ENCODE results near the gene CERS6.

CERS6 gene

DNA sequence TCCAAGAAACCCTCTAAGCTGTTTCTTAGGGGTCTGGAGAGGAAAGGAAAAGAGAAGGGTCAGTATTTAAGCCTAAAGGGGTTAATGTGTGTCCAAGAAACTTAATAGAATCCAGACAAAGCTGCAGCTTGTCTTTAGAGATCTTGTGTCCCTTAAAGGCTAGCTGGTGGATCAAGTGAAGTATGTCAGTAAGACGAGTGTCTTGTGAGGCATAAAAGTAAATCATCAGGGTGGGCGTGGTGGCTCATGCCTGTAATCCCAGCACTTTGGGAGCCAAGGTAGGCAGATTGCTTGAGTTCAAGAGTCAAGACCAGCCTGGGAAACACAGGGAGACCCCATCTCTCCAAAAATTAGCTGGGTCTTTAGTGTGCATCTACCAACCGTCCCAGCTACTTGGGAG, 47.8 kb downstream of the CERS6 start:
- no peak for DNase-seq

DNA sequence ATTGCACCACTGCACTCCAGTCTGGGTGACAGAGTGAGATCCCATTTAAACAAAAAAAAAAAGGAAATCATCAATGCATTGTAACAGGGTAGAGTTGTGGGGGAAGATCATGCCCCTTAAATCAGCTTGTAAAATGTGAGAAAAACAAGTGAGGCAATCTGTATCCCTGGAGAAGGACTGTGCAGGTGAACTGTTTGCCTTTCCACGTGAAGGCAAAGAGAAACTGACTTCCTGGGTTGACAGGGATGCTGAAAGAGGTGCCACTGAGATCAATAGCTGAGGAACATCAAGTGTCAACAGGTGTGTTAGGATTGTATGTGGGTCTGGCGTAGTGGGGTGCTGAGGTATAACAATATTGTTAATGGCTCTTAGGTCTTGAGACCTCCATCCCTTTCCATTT, 48.3 kb downstream of the CERS6 start:
- no peak for DNase-seq

DNA sequence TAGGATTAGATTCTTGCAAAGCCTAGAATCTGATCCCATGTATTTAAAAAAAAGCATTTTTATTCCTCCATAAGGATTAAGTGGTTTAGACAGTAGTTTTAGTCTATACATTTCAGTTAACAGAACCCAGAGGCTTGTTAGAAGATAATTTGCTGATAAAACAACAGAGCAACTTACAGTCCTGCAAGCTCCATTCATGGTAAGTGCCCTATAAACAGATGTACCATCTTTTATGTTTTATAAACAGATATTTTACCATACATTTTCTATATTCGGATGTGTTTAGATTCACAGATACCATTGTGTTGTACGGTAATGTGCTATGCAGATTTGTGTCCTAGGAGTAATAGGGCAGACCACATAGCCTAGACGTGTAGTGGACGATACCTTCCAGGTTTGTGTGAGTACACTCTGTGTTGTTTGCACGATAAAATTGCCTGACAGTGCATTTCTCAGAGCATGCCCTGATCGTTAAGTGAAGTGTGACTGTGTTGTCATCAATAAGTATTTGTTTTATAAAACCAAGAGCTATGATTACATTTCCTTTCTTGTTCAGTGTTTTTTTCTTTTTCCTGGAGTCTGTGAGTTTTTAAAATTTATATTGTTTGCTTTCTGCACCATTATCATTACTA, 54.2 kb downstream of the CERS6 start:
- no peak for DNase-seq

DNA sequence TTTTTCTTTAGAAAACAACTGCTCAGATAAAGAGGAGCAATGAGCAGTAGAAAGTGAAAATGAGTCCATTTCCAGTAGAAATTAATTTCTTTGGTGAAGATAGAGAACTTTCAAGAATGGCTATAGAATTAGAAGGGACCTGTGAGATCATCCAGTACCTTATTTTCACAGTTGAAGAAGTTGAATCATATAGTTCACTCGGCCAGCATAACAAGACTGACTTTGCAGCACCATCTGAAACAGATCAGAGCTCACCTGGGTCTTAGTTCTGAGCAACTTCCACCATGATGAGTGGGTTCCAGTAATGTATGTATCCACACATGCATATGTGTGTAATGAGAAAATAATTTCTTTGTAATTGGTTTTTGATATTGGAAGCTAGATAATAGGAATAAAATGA, 58.6 kb downstream of the CERS6 start:
- DNase-seq = no peak

DNA sequence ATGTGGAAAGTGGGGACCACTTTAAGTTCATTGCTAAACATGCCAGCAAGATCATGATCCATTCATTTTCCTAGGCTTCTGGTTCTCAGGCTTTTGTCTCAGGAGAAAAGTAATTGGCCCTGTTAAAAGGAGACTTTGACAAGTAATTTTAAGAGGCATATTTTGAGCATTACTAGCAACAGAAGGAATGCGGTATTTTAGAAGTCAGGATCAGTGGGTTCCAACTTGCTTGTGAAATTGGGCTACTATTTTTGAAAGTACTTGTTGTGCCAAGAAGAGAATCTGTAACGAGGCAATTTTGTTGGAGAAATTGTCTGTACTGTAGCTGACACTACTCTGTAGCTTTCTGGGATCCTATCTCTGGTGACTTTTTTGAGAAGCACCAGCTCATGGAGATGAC, 59.4 kb downstream of the CERS6 start:
- DNase-seq = no peak

DNA sequence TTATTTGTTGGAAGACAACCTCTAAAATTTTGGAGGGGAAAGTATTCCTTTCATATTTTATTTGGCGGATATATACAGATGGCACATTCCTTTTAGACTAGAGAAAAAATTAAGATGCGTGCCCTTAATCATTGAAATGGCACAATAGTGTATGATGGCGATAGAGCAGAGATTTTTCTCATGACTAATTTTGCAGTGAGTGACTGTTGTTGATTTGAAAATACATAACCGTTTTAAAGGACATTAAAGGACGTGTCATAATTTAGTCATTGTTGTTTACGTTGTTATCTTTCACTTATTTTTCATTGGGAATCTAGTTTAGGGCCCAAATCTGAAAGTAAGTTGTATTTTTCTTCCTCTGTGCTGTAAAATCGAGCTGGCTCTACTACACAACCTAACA, 61.7 kb downstream of the CERS6 start:
- DNase-seq = no peak

DNA sequence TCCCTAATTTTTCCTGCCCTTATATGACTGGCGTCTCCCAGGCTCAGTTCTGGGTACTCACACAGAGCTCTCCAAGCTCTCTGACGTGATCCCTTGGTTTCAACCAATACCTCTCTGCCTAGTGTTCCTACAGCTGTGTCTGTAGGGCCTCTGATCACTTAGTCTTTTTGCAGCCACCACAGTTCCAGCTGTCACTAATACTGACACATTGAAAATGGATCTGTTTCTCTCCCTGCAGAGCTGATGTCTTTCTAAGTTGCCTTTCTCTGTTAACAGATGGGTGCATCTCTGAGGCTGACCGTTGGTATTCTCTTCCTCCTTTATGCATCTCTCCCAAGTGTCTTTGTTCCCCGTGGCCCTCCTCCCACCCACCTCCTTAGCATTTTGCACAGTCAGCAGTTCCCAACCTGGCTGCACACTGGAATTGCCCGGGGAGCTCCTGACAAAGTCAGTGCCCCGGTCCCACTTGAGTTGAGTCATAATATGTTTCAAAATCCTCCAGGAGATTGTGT, 62.5 kb downstream of the CERS6 start:
- no peak for DNase-seq

DNA sequence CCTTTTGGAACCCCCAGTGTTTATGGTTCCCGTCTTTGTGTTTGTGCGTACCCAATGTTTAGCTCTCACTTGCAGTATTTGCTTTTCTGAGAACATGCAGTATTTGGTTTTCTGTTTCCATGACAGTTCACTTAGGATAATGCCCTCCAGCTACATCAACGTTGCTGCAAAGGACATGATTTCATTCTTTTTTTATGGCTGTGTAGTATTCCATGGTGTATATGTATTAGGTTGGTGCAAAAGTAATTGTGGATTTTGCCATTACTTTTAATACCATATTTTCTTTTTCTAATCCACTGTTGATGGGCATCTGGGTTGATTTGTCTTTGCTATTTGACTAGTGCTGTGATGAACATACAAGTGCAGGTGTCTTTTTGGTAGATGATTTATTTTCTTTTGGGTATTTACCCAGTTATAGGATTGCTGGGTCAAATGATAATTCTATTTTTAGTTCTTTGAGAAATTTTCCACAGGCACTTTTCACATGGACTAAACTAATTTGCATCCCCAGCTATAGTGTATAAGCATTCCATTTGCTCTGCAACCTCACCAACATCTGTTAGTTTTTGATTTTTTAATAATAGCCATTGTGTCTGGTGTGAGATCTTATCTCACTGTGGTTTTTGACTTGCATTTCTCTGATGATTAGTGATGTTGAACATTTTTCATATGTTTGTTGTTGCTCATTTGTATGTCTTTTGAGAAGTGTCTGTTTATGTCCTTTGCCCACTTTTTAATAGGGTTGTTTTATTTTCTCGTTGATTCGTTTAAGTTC, 63.6 kb downstream of the CERS6 start:
- DNase-seq = no peak

DNA sequence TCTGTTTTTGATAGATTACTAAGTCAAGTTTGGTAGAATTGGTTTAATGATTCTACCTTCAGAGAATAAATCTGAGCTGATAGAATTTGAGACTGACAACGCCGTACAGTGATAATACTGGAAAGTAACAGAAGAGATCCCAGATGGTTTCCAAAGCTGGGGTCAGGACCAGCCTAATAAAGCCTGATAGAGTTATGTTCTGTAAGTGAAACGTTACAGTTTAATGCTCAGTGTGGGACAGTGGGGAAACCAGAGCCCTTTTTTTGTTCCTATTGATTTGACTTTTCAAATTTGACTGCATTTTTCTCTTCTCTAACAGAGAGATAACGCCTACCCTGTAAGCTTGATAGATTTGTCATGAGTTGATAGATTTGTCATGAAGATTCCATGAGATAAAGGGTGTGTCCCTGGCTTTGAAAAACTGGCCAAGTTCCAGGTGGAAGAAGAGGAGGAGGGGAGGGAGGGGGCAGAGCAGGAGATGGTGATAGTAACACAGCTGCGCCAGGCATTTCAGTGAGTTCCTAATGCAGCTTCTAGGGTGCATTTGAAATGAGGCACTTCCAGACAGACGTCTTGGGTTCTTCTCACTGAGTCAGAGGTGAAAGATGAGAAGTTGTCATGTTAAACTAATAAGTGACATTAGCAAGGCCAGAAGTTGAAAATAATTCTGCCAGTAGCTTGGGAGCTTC, 65.1 kb downstream of the CERS6 start:
- DNase-seq = no peak

DNA sequence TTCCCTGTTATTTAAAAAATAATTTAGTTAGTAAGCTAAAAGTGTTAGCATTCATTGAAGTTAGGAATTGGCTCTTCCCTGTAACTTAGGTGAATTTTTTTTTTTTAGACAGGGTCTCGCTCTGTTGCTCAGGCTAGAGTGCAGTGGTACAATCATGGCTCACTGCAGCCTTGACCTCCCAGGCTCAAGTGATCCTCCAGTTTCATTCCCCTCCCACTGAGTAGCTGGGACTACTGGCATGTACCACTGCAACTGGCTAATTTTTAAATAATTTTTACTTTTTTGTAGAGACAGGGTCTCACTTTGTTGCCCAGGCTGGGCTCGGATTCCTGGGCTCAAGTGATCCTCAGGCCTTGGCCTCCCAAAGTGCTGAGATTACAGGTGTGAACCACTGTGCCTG, 66.4 kb downstream of the CERS6 start:
- no peak for DNase-seq

DNA sequence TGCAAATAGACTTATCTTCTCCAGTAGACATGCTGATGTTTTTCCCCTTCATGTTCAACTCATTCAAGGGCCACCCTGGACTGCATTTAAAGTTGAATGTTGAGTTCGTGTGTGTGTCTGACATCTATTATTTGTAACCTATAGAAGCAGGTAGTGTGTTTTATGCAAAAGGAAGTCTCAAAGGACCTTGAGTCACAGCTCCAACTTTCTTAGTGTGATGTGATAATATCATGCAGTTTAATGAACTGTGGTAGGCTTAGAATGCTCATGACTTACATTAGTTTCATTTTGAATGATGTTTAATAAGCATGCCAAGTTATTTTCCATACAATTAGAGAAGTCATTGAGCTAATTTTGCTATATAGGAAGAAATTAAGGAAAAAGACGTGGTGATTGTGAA, 67.9 kb downstream of the CERS6 start:
- DNase-seq = no peak

DNA sequence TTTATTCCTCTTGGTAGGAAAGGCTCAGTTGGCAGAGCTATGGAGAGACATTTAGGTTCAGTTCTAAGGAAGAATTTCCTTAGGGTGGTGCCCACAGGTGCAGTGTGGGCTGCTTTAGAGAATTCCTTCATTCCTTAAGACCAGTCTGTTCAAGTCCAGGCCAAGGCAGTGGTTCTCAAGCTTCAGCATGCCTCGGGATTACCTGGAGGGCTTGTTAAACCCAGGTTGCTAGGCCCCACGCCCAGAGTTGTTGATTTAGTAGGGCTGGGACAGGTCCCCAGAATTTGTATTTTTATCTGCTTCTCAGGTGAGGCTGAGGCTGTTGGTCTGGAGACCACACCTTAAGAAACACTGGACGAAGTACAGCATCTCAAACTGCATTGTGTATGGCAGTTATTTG, 68.9 kb downstream of the CERS6 start:
- no peak for DNase-seq

DNA sequence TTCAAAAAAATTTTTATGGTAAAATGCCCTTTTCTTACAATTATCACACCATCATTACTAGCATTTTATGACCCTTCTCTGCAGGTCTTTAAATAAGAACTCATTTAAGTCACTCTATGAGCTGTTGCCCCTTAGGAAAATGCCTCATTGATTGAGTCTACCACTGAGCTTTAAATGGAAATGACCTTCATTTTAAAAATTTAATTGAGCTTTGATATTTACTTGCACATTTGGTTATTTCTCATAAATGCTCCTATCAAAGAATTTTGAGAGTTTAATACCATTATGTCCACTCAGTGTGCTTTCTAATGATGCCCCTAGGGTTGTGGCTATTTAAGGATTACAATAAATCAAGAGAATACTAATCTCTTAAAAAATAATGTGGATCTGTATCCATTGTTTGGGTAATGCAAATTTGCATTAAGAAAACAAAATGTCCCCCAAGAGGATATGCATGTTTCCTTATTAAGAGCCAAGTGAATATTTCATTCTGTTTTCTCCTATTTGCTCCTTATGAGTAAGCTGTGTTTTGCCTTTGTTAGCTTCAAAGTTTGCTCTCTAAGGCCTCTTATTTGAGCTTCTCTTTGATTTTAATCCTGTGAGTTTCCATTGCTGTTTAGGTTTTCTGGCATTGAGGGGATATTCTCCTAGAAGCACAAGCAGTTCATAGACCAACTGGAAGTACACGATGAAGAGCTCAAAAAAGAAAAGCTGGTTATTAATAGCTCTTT, 69.8 kb downstream of the CERS6 start:
- no peak for DNase-seq

DNA sequence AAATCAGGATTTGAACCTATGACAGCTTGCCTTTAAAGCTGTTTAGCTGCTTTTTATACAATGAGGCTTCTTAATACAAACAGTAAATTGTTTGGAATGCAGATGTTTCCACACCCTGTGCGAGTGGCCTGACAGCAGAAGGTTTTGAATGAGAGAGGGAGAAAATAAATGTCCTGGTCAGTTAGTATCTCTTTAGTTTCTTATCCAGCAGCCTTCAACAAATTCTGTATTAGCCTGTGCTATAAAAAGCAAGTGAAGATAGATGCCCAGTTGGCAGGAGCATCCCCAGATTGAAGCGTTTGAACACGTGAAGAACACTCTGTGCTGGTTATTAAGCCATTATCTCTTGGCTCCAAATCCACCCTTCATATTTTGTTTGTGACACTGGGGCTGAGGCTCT, 70.6 kb downstream of the CERS6 start:
- no peak for DNase-seq

DNA sequence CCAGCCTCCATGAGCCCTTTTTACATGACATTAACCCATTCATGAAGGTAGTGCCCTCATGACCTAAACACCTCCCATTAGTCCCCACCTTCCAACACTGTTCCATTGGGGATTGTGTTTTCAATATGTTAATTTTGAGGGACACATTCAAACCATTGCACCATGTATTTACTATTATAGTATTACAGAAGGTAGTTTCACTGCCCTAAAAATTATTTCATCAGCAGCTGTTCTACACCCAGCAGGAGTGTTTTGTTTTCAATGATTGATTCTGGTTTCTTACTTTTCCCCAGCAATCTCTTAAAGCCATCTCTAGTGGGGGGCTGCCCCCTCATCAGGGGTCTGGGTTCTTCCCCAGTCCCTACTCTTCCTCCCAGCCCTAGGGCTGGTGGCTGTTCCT, 71.9 kb downstream of the CERS6 start:
- DNase-seq = no peak

DNA sequence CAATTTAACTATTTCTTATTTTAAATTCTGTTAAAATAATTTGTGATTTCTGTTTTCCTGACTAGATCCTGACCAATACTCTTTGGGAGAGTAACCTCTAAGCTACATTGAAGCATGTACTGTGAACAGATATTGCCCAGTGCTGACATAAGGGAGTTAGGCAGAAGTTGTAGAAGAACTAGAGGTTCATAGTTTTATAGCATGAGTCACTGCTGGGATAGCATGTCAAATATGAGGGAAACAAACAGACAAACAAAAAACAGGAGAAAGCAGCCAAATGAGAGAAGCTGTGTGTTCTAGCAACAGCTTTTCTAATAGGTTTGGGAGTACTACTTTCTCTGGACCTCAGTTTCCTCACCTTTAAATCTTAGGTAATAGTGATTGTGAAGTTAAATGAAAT, 72.4 kb downstream of the CERS6 start:
- no peak for DNase-seq

DNA sequence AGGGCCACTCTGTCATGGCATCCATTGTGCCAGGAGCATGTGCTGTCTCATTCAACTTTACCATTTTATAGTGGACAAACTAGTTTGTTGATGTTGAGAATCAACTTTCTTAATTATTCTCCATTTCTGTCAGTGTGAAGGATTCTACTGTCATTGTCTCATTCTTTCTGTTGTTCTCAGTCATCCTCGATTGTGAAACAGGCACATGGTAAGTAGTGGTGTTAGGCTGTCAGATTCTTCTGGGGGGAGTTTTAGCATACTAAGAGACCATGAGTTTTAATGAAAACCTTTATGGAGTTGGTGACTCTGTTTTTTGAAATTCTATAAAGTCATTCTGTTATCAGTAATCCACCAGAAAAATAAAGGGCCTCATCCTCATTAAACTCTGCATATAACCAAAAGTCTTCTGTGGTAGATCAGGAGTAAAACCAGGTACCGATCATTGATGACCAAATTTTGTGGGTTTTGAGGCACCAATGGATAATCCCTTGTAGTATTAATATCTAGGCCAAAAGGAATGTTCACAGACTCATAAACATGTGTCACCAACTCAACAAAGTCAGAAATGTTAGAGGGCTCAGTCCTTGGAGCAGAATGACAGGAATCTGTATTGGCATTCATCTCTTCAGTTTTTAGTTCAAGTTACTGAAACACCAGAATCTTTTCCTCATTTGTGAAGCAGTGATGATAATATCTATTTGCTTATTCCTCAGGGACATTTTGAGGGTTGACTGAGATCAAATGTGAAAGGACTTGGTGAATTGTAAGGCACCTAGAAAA, 73.2 kb downstream of the CERS6 start:
- DNase-seq = no peak

DNA sequence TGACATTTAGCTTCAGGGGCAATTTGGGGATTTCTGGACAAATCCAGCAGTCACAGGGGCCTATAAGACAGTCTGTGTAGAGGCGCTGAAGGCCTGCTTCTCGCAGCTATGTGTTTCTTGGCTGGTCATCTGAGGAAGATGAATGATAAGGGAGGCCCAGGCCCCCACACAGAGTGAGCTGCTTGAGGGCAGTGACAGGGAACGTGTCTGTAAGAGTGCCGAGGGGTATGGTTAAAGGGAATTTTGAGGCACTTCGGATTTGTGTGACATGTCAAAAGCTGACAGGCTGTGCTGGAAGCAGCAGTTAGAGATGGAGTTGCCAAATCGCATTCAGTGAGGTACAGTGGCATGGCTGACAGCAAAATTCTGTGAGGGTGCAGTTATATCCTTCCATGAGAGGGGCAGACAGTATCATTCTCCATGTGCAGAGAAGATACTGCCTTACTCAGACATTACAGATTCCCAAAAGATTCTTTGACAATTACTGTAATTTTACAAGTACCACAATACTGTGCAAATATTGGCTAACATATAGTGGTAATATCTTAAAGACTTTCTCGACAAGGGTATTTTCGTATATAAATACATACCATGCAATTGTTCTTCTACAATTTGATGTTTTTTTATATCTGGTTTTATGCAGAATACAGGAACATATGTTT, 74.0 kb downstream of the CERS6 start:
- DNase-seq = no peak

DNA sequence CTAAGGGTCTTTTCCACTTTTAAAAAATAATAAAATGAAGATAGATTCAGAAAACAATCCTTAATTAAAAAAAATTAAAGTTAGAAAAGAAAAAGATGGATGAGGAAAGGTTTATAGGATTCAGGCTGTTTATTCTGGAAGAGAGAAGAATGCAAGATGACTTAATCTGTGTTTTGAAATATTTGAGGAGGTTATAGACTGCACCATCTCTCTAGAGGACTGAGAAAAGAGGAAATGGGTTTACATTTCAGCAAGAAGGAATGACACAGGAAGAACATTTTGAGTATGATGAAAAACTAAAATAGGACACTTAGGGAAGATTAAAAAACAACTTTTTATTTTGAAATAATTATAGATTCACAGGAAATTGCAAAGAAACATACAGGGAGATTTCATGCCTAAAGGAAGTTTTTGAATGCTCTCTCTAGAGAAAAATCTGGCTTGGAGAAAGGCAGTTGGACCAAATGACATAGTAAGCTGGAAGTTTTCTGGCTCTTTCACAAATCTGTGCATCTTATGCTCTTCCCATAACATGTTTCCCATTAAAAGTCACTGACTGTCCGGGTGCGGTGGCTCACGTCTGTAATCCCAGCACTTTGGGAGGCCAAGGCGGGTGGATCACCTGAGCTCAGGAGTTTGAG, 75.0 kb downstream of the CERS6 start:
- no peak for DNase-seq

DNA sequence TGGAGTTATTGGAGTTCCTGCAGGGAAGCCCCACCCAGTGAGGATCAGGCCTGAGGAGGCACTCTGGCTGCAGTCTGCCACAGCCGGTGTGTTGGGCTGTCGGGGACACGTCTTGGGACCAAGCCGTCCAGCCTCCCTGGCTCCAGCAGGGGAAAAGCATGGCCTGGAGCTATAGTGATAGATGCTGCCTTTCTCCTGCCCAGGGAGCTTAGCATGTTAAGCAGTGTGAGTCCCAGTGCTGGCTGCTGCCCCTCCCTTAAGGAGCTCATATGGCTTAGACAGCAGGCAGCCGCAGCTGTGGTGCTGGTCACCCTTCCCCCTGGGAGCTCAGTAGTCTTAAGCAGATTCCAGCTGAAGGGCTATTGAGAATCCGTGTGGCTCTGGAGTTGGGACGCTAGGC, 78.9 kb downstream of the CERS6 start:
- DNase-seq = no peak

DNA sequence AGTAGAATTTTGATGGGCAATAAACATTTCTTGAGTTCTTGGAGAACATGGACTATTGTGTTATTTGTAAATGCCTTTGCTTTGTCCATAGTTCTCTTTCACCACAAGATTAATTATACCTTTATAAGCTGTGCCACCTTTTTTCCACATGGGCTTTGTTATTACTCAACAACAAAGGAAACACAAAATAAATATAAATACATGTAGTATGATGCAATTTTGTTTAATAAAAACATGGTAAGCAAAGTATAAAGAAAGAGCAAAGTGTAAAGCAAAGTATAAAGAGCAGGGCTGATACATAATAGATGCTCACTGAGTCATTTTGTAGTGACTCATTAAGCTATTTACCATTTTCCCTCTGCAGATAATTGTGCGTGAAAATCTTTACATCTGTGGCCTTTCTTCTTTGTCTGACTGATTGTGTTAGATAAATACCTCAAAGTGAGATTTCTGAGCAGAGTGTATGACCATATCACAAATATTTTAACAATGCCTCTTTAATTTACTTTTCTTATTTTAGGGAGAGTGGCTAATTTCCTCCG, 80.9 kb downstream of the CERS6 start:
- DNase-seq = no peak

Measured in activated CD8-positive, alpha-beta memory T cell treated with anti-CD3 and anti-CD28 coated beads for 24 hours (primary cell).